ENCODE measurements around the gene FSIP1.

Gene FSIP1

DNA sequence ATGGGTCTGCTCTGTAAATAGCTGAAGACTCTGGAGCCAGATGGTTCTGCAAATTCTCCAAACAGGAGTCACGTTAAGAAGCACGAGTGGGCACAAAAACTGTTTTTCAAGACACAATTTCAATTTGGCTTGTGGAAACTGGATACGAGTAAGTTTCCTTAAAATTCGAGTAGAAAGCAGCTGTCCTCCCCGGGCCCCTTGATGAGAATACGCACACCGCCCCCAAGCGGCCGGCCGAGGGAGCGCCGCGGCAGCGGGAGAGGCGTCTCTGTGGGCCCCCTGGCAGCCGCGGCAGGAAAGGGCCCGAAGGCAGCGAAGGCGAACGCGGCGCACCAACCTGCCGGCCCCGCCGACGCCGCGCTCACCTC, 202.5 kb downstream of the FSIP1 start:
- H3K27me3 ChIP-seq (replicated peaks; ENCODE audit: control insufficient read depth, insufficient read depth, low read length), result peaks cover 4% of the 10 kb centered on the region
- peak overlapping the region; percentile 35 for H3K4me3 ChIP-seq (replicated peaks; ENCODE audit: low read depth, low read length)
- no peaks in the 10 kb centered on the region for H3K36me3 ChIP-seq (ENCODE audit: control insufficient read depth, insufficient read depth, low read length)
- DNase-seq (ENCODE audit: extremely low read depth, insufficient read length), result peak; percentile 88
- TF ChIP-seq CTCF (IDR thresholded peaks at IDR 0.05; ENCODE audit: insufficient read depth, low read length, poor library complexity, severe bottlenecking), result peak; percentile 94

GRCh38 chr15:39579487-39580116, 203.0 kb downstream of the FSIP1 start:
- Histone ChIP-seq H3K27me3 (replicated peaks; ENCODE audit: control insufficient read depth, insufficient read depth, low read length) (peaks cover 4% of the 10 kb centered on the region), H3K36me3 (ENCODE audit: control insufficient read depth, insufficient read depth, low read length) (no peaks in the 10 kb centered on the region), H3K4me3 (replicated peaks; ENCODE audit: low read depth, low read length) (no peak overlapping the region)
- no peak for TF ChIP-seq CTCF (IDR thresholded peaks at IDR 0.05; ENCODE audit: insufficient read depth, low read length, poor library complexity, severe bottlenecking)
- no peak for DNase-seq (ENCODE audit: extremely low read depth, insufficient read length)

- H3K36me3 ChIP-seq (ENCODE audit: control insufficient read depth, insufficient read depth, low read length), result no peaks in the 10 kb centered on the region
- no peak overlapping the region for H3K4me3 ChIP-seq (replicated peaks; ENCODE audit: low read depth, low read length)
- H3K27me3 ChIP-seq (replicated peaks; ENCODE audit: control insufficient read depth, insufficient read depth, low read length), result peaks cover 4% of the 10 kb centered on the region
- no peak for DNase-seq (ENCODE audit: extremely low read depth, insufficient read length)
- no peak for TF ChIP-seq CTCF (IDR thresholded peaks at IDR 0.05; ENCODE audit: insufficient read depth, low read length, poor library complexity, severe bottlenecking)
Measured at GRCh38 chr15:39578851-39579486, 203.7 kb downstream of the FSIP1 start.

DNA sequence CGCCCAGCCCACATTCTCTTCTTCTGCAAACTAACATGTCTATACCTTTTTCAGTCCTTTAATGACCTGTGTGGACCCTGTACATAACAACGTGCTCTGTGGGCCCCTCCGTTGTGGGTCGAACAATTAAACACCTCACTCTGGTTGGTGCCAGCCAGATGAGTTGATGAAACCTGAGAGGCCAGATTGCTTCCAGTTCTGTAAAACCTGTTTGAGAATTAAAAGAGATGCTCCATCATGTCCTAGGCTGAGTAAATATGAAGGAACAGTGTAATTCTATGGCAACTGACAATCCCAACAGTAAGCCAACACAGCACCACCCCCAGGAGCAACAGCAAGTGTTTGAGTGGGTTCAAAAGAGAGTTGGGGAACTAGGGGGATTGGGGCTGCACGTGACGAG, 207.5 kb downstream of the FSIP1 start:
- Histone ChIP-seq H3K27me3 (replicated peaks; ENCODE audit: control insufficient read depth, insufficient read depth, low read length) (peaks cover 1% of the 10 kb centered on the region), H3K36me3 (ENCODE audit: control insufficient read depth, insufficient read depth, low read length) (no peaks in the 10 kb centered on the region), H3K4me3 (replicated peaks; ENCODE audit: low read depth, low read length) (no peak overlapping the region)
- DNase-seq (ENCODE audit: extremely low read depth, insufficient read length), result no peak
- TF ChIP-seq CTCF (IDR thresholded peaks at IDR 0.05; ENCODE audit: insufficient read depth, low read length, poor library complexity, severe bottlenecking), result no peak

GRCh38 chr15:39574427-39574826, 208.2 kb downstream of the FSIP1 start:
- TF ChIP-seq CTCF (IDR thresholded peaks at IDR 0.05; ENCODE audit: insufficient read depth, low read length, poor library complexity, severe bottlenecking), result no peak
- Histone ChIP-seq H3K4me3 (replicated peaks; ENCODE audit: low read depth, low read length) (no peak overlapping the region), H3K36me3 (ENCODE audit: control insufficient read depth, insufficient read depth, low read length) (no peaks in the 10 kb centered on the region), H3K27me3 (replicated peaks; ENCODE audit: control insufficient read depth, insufficient read depth, low read length) (peaks cover 1% of the 10 kb centered on the region)
- no peak for DNase-seq (ENCODE audit: extremely low read depth, insufficient read length)

All from GM06990 (cell line).